ENCODE results near the gene TLE3. TPM values are rescaled to one million over a fixed set of nuclear protein-coding genes. Genes with fewer than 3 reads are reported as not detected.
A peak's percentile ranks its signal among the peaks of the same experiment; 100 is the strongest.

TLE3 gene
- total and polyA plus RNA-seq, 2 of the 13 experiments (the other 11 are each of a cell fraction or from before 2014, with no cell fraction given), result 11.9 to 13.8 TPM

- no peak; the same call in 1 of the 2 replicates for TF ChIP-seq ZHX2 (IDR thresholded peaks at IDR 0.05; ENCODE audit: low read depth)
- TF ChIP-seq ZHX2 (CRISPR knock-in tag; IDR thresholded peaks at IDR 0.05; ENCODE audit: borderline replicate concordance), result 0 out of 2 replicates have a peak, but pooled peaks have one; percentile 56
- peak; percentile 41; the same call in 1 of the 2 replicates for TF ChIP-seq ZFY (CRISPR knock-in tag; IDR thresholded peaks at IDR 0.05)
- peak; percentile 74; the same call in 1 of the 2 replicates for TF ChIP-seq FOXK1 (CRISPR knock-in tag; IDR thresholded peaks at IDR 0.05; ENCODE audit: borderline replicate concordance, low read depth)
- TF ChIP-seq ZFP82 (CRISPR knock-in tag; IDR thresholded peaks at IDR 0.05; ENCODE audit: borderline replicate concordance), result no peak
- peak; percentile 85 for TF ChIP-seq ZNF687 (CRISPR knock-in tag; IDR thresholded peaks at IDR 0.05)
- 0 out of 2 replicates have a peak, but pooled peaks have one; percentile 50 for TF ChIP-seq ZNF879 (CRISPR knock-in tag; IDR thresholded peaks at IDR 0.05)
- 0 out of 2 replicates have a peak, but pooled peaks have one; percentile 7 for TF ChIP-seq NR2C2 (CRISPR knock-in tag; IDR thresholded peaks at IDR 0.05; ENCODE audit: borderline replicate concordance)
- TF ChIP-seq MAFK (conservative IDR thresholded peaks at IDR 0.05 in 1 of 2, IDR thresholded peaks at IDR 0.05 in 1 of 2; ENCODE audit: low read length in 2 of 2), result no peak
- peak; percentile 23 for TF ChIP-seq STAG1 (CRISPR knock-in tag; IDR thresholded peaks at IDR 0.05)
- TF ChIP-seq, protein P1, sequence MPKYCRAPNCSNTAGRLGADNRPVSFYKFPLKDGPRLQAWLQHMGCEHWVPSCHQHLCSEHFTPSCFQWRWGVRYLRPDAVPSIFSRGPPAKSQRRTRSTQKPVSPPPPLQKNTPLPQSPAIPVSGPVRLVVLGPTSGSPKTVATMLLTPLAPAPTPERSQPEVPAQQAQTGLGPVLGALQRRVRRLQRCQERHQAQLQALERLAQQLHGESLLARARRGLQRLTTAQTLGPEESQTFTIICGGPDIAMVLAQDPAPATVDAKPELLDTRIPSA (CRISPR knock-in tag; IDR thresholded peaks at IDR 0.05; ENCODE audit: borderline replicate concordance), result no peak
- TF ChIP-seq GLI4 (CRISPR knock-in tag; IDR thresholded peaks at IDR 0.05; ENCODE audit: borderline replicate concordance), result no peak
- TF ChIP-seq CBX2 (IDR thresholded peaks at IDR 0.05; ENCODE audit: low read depth, low read length), result no peak
- no peak for TF ChIP-seq CBX2 (CRISPR knock-in tag; IDR thresholded peaks at IDR 0.05; ENCODE audit: low read depth)
- TF ChIP-seq ZNF639 (CRISPR knock-in tag; conservative IDR thresholded peaks at IDR 0.05), result no peak
- peak; percentile 92 for TF ChIP-seq RNF2 (conservative IDR thresholded peaks at IDR 0.05; ENCODE audit: low read depth)
Measured at GRCh38 chr15:70097321-70098152, at the start of gene TLE3 (continued).
